Smooth muscle cell (in vitro differentiated cells): ENCODE data around the gene CREB3L1. TPM values are rescaled to one million over a fixed set of nuclear protein-coding genes. Genes with fewer than 3 reads are reported as not detected.
A peak's percentile ranks its signal among the peaks of the same experiment; 100 is the strongest.

ENCODE experiments used
- DNase-seq: peaks from one replicate; lab custom pipeline; 2025; ENCODE audit not compliant: unreplicated experiment; lab: John Stamatoyannopoulos, UW
- H2AFZ ChIP-seq: fragments of 200-600 bp; sonication (generic); 2 replicates; pipeline ENCODE4 v1.6.0; 2016; ENCODE audit warnings: antibody characterized with exemption, low read depth, mild to moderate bottlenecking
- H3F3A ChIP-seq: fragments of 200-600 bp; sonication (generic); 2 replicates; pipeline ENCODE4 v1.6.0; 2017; ENCODE audit warnings: antibody characterized with exemption, low read depth
- H3K27ac ChIP-seq: fragments of 200-600 bp; sonication (generic); 2 replicates; pipeline ENCODE4 v1.5.1; 2016; ENCODE audit warnings: low read depth, mild to moderate bottlenecking
- H3K27me3 ChIP-seq: fragments of 200-600 bp; sonication (generic); 2 replicates; pipeline ENCODE4 v1.6.1; 2016; ENCODE audit warnings: low read depth, mild to moderate bottlenecking
- H3K36me3 ChIP-seq: fragments of 200-600 bp; sonication (generic); 2 replicates; pipeline ENCODE4 v1.5.1; 2016; ENCODE audit warnings: low read depth
- H3K4me1 ChIP-seq: fragments of 200-600 bp; sonication (generic); 2 replicates; pipeline ENCODE4 v1.5.1; 2016; ENCODE audit warnings: low read depth
- H3K4me2 ChIP-seq: fragments of 200-600 bp; sonication (generic); 2 replicates; pipeline ENCODE4 v1.6.0; 2016; ENCODE audit warnings: mild to moderate bottlenecking
- H3K4me3 ChIP-seq: fragments of 200-600 bp; sonication (generic); 2 replicates; pipeline ENCODE4 v1.5.1; 2016; ENCODE audit warnings: mild to moderate bottlenecking
- H3K79me2 ChIP-seq: fragments of 200-600 bp; sonication (generic); 2 replicates; pipeline ENCODE4 v1.6.0; 2016; ENCODE audit warnings: low read depth, mild to moderate bottlenecking
- H3K9ac ChIP-seq: fragments of 200-600 bp; sonication (generic); 2 replicates; pipeline ENCODE4 v1.6.0; 2016; ENCODE audit warnings: low read depth
- H3K9me3 ChIP-seq: fragments of 200-600 bp; sonication (generic); replicated peaks from 2 replicates; pipeline ENCODE4 v1.5.1; 2016; ENCODE audit warnings: low read depth
- H4K20me1 ChIP-seq: fragments of 200-600 bp; sonication (generic); 2 replicates; pipeline ENCODE4 v1.6.0; 2016; ENCODE audit warnings: low read depth
- WGBS: methylation state at CpG from one replicate; pipeline ENCODE4 v1.1.7; 2016; ENCODE audit warnings: low lambda C conversion rate; 5-methylcytosine and 5-hydroxymethylcytosine counted together
- polyA plus RNA-seq: library from polyadenylated mRNA; unstranded; fragments of >200 nt; fragmentation: Nextera tagmentation; extraction: Ambion mirVana; gene quantifications from 2 replicates; pipeline ENCODE4 v1.2.1, GENCODE V29; 2016
- total RNA-seq: library from RNA; depleted of rRNA; stranded (reverse); fragments of >200 nt; gene quantifications from 2 replicates; pipeline ENCODE4 v1.2.3, GENCODE V29; 2014
- TF ChIP-seq, protein P1 (sequence below): fragments of 200-600 bp; sonication (generic); IDR thresholded peaks from 2 replicates; pipeline ENCODE4 v1.5.1; 2017; ENCODE audit warnings: borderline replicate concordance, mild to moderate bottlenecking, antibody characterized with exemption; ENCODE audit not compliant: insufficient read depth, poor library complexity, severe bottlenecking

Gene CREB3L1
- total and polyA plus RNA-seq, 2 experiments from 2014 or later, result 63.3 to 437 TPM

GRCh38 chr11:46235777-46236688, 41.4 kb upstream of the CREB3L1 start:
- H3K9me3 ChIP-seq, result no peaks in the 10 kb centered on the region
- H3K27ac ChIP-seq, result peak overlapping the region; percentile 64
- H3K4me1 ChIP-seq, result peaks cover 31% of the 10 kb centered on the region
- no peak for DNase-seq
- no peak overlapping the region for H3K9ac ChIP-seq
- 79% methylated on average over 1 of the region's 1 CpG for WGBS
- no peaks in the 10 kb centered on the region for H4K20me1 ChIP-seq
- H3K79me2 ChIP-seq, result no peaks in the 10 kb centered on the region
- H3K4me2 ChIP-seq, result no peak overlapping the region
- H3F3A ChIP-seq, result peaks cover 10% of the 10 kb centered on the region
- no peak overlapping the region for H3K4me3 ChIP-seq
- no peaks in the 10 kb centered on the region for H3K36me3 ChIP-seq
- no peak overlapping the region for H2AFZ ChIP-seq
- no peaks in the 10 kb centered on the region for H3K27me3 ChIP-seq
- TF ChIP-seq, protein P1, sequence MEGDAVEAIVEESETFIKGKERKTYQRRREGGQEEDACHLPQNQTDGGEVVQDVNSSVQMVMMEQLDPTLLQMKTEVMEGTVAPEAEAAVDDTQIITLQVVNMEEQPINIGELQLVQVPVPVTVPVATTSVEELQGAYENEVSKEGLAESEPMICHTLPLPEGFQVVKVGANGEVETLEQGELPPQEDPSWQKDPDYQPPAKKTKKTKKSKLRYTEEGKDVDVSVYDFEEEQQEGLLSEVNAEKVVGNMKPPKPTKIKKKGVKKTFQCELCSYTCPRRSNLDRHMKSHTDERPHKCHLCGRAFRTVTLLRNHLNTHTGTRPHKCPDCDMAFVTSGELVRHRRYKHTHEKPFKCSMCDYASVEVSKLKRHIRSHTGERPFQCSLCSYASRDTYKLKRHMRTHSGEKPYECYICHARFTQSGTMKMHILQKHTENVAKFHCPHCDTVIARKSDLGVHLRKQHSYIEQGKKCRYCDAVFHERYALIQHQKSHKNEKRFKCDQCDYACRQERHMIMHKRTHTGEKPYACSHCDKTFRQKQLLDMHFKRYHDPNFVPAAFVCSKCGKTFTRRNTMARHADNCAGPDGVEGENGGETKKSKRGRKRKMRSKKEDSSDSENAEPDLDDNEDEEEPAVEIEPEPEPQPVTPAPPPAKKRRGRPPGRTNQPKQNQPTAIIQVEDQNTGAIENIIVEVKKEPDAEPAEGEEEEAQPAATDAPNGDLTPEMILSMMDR, result no peak

GRCh38 chr11:46236918-46237247, 40.6 kb upstream of the CREB3L1 start:
- Histone ChIP-seq H3K4me1 (peaks cover 31% of the 10 kb centered on the region), H3K9ac (no peak overlapping the region), H3K4me3 (peak overlapping the region; percentile 50), H3K79me2 (no peaks in the 10 kb centered on the region), H4K20me1 (no peaks in the 10 kb centered on the region), H3K36me3 (no peaks in the 10 kb centered on the region), H3K4me2 (peak overlapping the region; percentile 91), H3K9me3 (no peaks in the 10 kb centered on the region), H2AFZ (no peak overlapping the region), H3K27ac (peak overlapping the region; percentile 64), H3K27me3 (no peaks in the 10 kb centered on the region), H3F3A (peaks cover 10% of the 10 kb centered on the region)
- no peak for DNase-seq
- TF ChIP-seq, protein P1, result no peak
- 33% methylated on average over 4 of the region's 5 CpGs for WGBS

DNA sequence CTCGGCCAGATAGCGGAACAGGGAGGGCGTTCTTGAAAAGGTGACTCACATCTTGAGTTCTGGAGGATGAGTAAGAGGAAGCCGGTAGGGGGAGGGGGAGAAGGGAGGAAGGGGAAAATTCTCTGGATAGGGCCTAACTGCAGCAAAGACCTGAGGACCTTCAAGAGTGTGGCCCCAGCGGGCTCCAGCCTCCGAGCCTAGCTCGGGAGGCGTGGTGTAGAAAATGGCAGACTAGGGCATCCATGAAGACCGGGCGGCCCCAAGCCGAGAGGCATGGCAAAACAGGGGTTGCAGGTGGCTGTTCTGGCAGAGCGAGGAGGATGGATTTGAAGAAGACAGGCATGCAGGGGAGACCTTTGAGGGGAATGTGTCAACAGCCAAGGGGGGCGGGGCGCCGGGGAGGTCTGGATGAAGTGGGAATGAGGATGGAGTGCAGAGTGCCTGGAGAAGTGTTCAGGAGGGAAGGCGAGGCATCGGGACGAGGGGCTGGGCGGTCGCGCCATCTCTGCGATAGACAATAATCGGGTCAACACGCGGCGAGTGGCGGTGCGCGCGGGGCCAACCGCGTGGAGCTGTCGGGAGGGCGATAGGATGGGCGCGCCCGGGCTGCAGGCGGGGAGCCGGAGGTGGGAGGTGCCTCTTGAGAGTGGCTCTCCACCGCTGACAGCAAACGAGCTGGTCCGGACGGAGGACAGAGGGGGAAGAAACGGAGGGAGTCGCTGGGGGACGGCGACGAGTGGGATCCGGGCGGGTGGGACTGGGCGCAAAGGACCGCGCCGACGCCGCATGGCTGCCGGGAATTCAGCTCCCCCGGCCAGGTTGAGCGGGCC, 40.0 kb upstream of the CREB3L1 start:
- H3K9me3 ChIP-seq, result no peaks in the 10 kb centered on the region
- peak overlapping the region; percentile 50 for H3K4me3 ChIP-seq
- H2AFZ ChIP-seq, result peak overlapping the region; percentile 85
- no peaks in the 10 kb centered on the region for H4K20me1 ChIP-seq
- H3K9ac ChIP-seq, result peak overlapping the region; percentile 30
- H3K4me2 ChIP-seq, result peak overlapping the region; percentile 91
- H3K36me3 ChIP-seq, result no peaks in the 10 kb centered on the region
- no peaks in the 10 kb centered on the region for H3K79me2 ChIP-seq
- WGBS, result under 1% methylated on average over 55 of the region's 59 CpGs
- TF ChIP-seq, protein P1, result no peak
- no peaks in the 10 kb centered on the region for H3K27me3 ChIP-seq
- peak; percentile 71 for DNase-seq
- peak overlapping the region; percentile 64 for H3K27ac ChIP-seq
- peaks cover 32% of the 10 kb centered on the region for H3K4me1 ChIP-seq
- peaks cover 13% of the 10 kb centered on the region for H3F3A ChIP-seq
